HG03565 (cell line): Measurements from ENCODE around the gene HECTD4.

Source experiments
- ATAC-seq: cut with Tn5 transposase; IDR thresholded peaks from one replicate; pipeline ENCODE4 v1.9.1; 2021; ENCODE audit warnings: mild to moderate bottlenecking, moderate library complexity; ENCODE audit not compliant: unreplicated experiment

The HECTD4 gene

GRCh38 chr12:112219195-112219594, 163.0 kb downstream of the HECTD4 start:
- ATAC-seq: no peak

GRCh38 chr12:112218150-112218549, 164.1 kb downstream of the HECTD4 start:
- ATAC-seq: no peak

- no peak for ATAC-seq
Measured at GRCh38 chr12:112217647-112218046, 164.6 kb downstream of the HECTD4 start.

- ATAC-seq: no peak
Measured at GRCh38 chr12:112216223-112216622, 166.0 kb downstream of the HECTD4 start.

GRCh38 chr12:112214064-112214463, 168.2 kb downstream of the HECTD4 start:
- ATAC-seq: no peak

- ATAC-seq: no peak
Measured at GRCh38 chr12:112208301-112208910, 173.8 kb downstream of the HECTD4 start.

GRCh38 chr12:112207397-112207924, 174.8 kb downstream of the HECTD4 start:
- ATAC-seq: no peak

GRCh38 chr12:112206944-112207343, 175.3 kb downstream of the HECTD4 start:
- ATAC-seq: no peak

GRCh38 chr12:112199136-112199535, 183.1 kb downstream of the HECTD4 start:
- no peak for ATAC-seq

- no peak for ATAC-seq
Measured at GRCh38 chr12:112198120-112198733, 184.0 kb downstream of the HECTD4 start.

- ATAC-seq: no peak
Measured at GRCh38 chr12:112196196-112196875, 185.9 kb downstream of the HECTD4 start.

GRCh38 chr12:112194601-112195247, 187.5 kb downstream of the HECTD4 start:
- ATAC-seq: no peak

- no peak for ATAC-seq
Measured at GRCh38 chr12:112192475-112192874, 189.8 kb downstream of the HECTD4 start.

- ATAC-seq: no peak
Measured at GRCh38 chr12:112191840-112192321, 190.3 kb downstream of the HECTD4 start.

GRCh38 chr12:112191201-112191600, 191.0 kb downstream of the HECTD4 start:
- ATAC-seq: no peak

- no peak for ATAC-seq
Measured at GRCh38 chr12:112190231-112191025, 191.8 kb downstream of the HECTD4 start.

GRCh38 chr12:112188130-112188830, 194.0 kb downstream of the HECTD4 start:
- ATAC-seq: no peak

GRCh38 chr12:112185093-112185923, 196.9 kb downstream of the HECTD4 start:
- ATAC-seq: no peak
